Memory B cell (primary cell): Measurements from ENCODE around the gene MGRN1.

Source experiments
- ATAC-seq: fragments of 150-1000 bp; cut with Tn5 transposase; 2 replicates; pipeline ENCODE4 v1.10.0; 2021; ENCODE audit warnings: low read depth, mild to moderate bottlenecking, moderate library complexity
- DNase-seq, 2 donors: peaks; one replicate each; pipeline ENCODE4 v3.0.0; 2022; ENCODE audit warnings: low spot score in 2 of 2
- H3K27ac Mint-ChIP-seq: one replicate; pipeline ENCODE4 v1.8.0; 2022; ENCODE audit warnings: mild to moderate bottlenecking, moderate library complexity, mixed read lengths
- H3K27me3 Mint-ChIP-seq: one replicate; pipeline ENCODE4 v1.8.0; 2022; ENCODE audit warnings: mixed read lengths
- H3K36me3 Mint-ChIP-seq: one replicate; pipeline ENCODE4 v1.8.0; 2022; ENCODE audit warnings: mild to moderate bottlenecking, mixed read lengths
- H3K4me1 Mint-ChIP-seq: one replicate; pipeline ENCODE4 v1.8.0; 2022; ENCODE audit warnings: mixed read lengths
- H3K4me3 Mint-ChIP-seq: one replicate; pipeline ENCODE4 v1.8.0; 2022; ENCODE audit warnings: mild to moderate bottlenecking, moderate library complexity, mixed read lengths
- H3K9me3 Mint-ChIP-seq: one replicate; pipeline ENCODE4 v1.8.0; 2022; ENCODE audit warnings: mixed read lengths

MGRN1 gene

DNA sequence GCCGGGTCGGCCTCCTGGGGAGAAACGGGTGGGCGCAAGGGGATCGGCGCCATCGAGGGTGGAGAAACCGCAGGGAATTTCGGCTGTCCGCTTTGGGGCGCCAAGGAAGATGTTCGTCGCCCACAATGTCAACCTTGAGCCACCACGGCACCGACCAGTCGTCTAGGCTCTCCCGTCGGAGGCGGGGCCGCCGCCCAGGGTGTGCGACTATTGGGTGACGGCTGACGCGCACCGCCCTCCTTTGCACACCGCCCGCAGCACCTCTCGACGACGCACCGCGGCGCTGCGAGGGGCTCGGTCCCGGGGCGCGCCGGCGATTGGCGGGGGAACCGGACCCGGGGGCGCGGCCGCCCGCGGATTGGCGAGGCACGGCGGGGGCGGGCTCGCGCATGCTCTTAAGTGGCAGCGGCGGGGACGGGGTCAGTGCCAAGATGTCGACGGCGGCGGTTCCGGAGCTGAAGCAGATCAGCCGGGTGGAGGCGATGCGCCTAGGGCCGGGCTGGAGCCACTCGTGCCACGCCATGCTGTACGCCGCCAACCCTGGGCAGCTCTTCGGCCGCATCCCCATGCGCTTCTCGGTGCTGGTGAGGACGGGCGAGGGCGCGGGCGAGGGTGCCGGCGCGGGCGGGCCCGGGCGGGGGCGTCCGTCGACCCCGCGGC is 68.8 kb downstream of the MGRN1 start, which contains the start of gene NUDT16L1:
Gene NUDT16L1 (plus strand): TSS at position 267 of the 660 bp plus-strand sequence. CDS start 165 bp downstream, at position 432.
- Mint-ChIP-seq H3K4me3 (peak within 1 kb of the TSS; percentile 89), H3K36me3 (peaks cover 3% of the 10 kb centered on the region)
- ATAC-seq, result peak; percentile 89

DNA sequence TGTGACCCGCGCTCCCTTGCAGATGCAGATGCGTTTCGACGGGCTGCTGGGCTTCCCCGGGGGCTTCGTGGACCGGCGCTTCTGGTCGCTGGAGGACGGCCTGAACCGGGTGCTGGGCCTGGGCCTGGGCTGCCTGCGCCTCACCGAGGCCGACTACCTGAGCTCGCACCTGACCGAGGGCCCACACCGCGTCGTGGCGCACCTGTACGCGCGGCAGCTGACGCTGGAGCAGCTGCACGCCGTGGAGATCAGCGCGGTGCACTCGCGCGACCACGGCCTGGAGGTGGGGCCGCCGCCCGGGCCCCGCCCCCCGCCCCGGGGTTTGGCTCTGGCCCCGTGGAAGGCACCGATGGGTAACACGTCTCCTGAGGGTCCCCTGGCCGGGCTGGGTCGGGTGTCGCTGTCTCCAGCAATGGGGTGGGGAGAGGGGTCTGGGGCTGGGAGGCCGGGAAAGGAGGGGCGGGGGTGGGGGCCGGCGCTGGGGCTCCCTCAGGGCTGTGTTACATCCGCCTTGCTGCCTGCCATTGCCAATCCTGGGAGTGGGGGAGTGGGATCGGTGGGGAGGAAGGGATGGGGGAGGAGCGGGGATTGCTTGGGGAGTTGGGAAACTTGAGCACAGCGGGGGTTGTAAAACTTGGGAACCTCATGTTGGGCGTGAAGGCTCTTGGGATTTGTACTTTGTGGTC is 69.5 kb downstream of the MGRN1 start:
- ATAC-seq (peak; percentile 41), DNase-seq (peak in 1 of 2 donors; percentile 32)
- no peaks in the 10 kb centered on the region for H3K9me3 Mint-ChIP-seq
- peak overlapping the region; percentile 75 for H3K4me3 Mint-ChIP-seq
- H3K36me3 Mint-ChIP-seq, result peaks cover 3% of the 10 kb centered on the region
- H3K27ac Mint-ChIP-seq, result peak overlapping the region; percentile 79
- peaks cover 11% of the 10 kb centered on the region for H3K4me1 Mint-ChIP-seq
- H3K27me3 Mint-ChIP-seq, result no peaks in the 10 kb centered on the region

More for the DNA sequence above, 68.8 kb downstream of the MGRN1 start, which contains the start of gene NUDT16L1:
- no peaks in the 10 kb centered on the region for H3K27me3 Mint-ChIP-seq
- peak; percentile 94 to 98 for DNase-seq
- no peaks in the 10 kb centered on the region for H3K9me3 Mint-ChIP-seq
- H3K27ac Mint-ChIP-seq, result peak within 1 kb of the TSS; percentile 79
- H3K4me1 Mint-ChIP-seq, result peaks cover 11% of the 10 kb centered on the region

DNA sequence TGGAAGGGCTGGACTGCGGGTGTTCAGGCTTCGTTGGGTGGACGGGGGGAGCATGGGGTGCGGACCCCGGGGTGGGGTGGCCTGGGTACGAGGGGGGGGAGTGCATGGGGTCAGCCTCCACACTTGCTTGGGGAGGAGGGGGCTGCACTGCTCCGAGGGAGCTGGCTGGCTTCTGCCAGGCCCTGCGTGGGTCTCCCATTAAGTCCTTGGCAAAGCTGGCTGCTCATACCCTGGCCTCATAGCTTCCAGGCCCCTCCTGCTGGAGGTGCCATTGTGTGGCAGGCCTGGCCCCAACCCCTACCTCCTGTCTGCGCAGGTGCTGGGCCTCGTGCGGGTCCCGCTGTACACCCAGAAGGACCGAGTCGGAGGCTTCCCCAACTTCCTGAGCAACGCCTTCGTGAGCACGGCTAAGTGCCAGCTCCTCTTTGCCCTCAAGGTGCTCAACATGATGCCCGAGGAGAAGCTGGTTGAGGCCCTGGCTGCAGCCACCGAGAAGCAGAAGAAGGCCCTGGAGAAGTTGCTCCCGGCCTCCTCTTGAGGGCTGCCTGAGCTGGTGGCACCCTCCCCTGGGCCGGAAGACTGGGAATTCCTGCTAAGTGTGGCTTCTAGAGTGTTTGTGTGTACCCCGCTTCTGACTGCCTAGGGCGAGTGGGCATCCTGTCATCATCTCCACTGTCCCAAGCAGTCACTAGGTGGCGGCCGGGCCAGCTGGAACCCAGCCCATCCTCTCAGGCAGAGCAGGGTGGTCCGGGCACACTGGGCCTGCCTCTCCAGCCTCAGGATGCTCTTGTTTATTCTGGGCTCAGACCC is 70.2 kb downstream of the MGRN1 start:
- Mint-ChIP-seq H3K4me3 (peak overlapping the region; percentile 75), H3K9me3 (no peaks in the 10 kb centered on the region), H3K27me3 (no peaks in the 10 kb centered on the region), H3K4me1 (peaks cover 11% of the 10 kb centered on the region), H3K36me3 (peaks cover 3% of the 10 kb centered on the region), H3K27ac (peak overlapping the region; percentile 79)
- ATAC-seq (no peak), DNase-seq (no peak)

DNA sequence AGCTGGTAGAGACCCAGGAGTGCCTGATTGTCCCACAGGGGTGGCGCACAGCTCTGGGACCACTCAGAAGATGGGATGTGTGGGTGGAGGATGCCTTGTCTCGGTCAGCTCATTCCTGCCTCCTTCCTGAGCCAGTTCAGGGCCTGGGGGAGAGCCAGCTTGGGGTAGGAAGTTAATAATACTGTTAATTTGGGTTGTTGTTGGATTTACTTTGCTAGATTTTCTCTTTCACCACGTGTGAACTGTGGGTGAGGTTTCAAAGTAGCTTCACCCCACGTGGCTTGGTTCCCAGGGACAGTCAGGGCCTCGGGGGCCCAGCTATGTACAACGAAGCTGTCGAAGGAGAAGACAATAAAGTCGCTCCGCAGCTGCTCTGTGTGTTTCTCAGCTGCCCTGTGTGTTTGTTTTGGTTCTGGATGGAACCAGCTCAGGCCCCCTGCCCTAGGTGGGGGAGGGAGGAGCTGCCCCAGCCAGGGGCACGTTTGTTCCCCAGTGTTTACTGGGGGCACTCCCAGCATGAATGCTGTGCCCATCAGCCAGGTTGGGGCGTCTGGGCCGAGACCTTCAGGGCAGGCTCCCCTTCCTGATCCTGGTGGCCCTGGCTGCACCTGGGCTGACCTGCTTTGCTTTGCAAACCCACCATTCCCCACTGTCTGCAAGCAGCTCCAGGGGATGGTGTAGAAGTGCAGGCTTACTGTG is 71.0 kb downstream of the MGRN1 start:
- H3K36me3 Mint-ChIP-seq, result peaks cover 1% of the 10 kb centered on the region
- H3K27me3 Mint-ChIP-seq, result no peaks in the 10 kb centered on the region
- peaks cover 9% of the 10 kb centered on the region for H3K4me1 Mint-ChIP-seq
- no peaks in the 10 kb centered on the region for H3K9me3 Mint-ChIP-seq
- DNase-seq (no peak), ATAC-seq (no peak)
- peak overlapping the region; percentile 75 for H3K4me3 Mint-ChIP-seq
- H3K27ac Mint-ChIP-seq, result peak overlapping the region; percentile 55

DNA sequence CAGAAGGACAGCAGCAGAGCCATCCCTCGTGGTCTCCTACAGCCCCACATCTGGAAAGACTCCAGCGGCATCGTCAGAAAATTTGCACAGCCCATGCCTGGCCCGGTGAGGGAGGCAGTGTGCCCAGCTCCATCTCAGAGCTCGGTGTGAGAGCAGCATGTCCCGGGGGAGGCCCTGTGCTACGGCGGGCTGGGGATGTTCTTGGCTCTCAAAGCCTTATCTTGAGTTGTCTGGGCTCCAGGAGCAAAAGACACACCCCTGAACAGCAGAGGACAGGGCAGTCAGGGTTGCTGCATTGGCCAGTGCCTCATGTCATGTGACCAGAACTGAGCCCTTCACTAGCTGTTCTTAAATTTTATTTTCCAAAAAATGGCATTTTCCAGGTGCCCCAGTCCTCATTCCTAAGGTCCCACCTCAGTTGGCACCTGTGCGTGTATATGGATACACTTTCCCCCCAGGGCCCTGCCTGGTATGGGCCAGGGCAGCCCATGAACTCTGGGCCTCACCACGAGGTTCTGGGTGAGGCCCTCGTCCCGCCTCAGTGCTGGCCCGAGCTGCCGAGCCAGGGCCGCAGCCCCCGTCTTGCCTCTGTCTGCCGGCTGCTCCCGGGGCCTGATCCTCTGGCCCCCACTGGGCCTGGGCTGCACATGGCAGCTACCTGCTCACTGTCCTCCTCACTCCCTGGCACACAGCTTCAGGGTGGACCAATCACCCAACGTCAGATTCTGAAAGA is 71.7 kb downstream of the MGRN1 start:
- ATAC-seq (no peak), DNase-seq (no peak)
- H3K4me1 Mint-ChIP-seq, result peaks cover 9% of the 10 kb centered on the region
- H3K27ac Mint-ChIP-seq, result no peak overlapping the region
- H3K9me3 Mint-ChIP-seq, result no peaks in the 10 kb centered on the region
- H3K36me3 Mint-ChIP-seq, result peaks cover 1% of the 10 kb centered on the region
- no peaks in the 10 kb centered on the region for H3K27me3 Mint-ChIP-seq
- H3K4me3 Mint-ChIP-seq, result no peak overlapping the region

DNA sequence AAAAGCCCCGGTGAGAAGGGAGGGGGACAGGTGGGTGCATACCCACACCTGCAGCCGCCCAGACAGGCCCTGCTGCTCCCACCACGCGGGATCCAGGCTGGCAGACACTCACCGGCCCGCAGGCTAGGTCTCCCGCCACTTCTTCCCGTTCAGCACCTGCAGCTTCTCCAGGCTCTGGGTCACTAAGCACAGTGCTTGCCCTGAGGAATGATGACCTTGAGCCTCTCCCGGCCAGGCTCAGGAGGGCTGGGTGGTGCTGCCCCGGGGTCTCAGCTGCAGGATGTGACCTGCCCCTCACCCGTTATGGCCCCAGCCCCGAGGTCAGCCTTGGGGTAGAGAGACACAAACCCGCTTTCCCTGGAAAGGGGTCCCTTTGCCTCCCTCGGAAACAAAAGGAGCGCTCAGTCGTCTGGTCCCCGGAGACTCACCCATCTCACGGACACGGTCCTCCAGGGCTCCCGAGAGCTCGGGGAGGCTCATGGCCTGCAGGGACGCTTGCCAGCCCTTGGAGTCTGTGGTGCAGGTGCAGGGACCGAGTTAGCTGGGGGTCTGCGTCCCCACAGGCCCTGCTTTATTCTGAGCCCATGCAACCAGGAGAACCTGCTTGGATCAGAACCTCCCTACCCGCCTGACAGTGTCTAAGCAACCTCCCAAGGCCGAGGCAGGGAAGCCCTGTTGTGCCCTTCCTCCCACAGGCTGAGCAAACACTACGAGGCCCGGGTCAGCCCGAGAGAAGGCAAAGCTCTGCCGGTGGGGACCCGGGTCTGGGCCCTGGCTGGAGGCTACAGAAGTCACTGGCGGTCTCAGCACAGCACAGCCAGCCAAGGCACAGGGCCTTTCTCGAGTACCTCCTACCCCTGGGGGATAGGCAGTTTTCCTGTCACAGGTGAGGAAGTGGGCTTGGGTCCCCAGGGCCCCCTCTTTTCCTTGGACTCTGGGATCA is 72.5 kb downstream of the MGRN1 start:
- H3K27ac Mint-ChIP-seq, result no peak overlapping the region
- no peaks in the 10 kb centered on the region for H3K9me3 Mint-ChIP-seq
- DNase-seq (no peak), ATAC-seq (no peak)
- no peak overlapping the region for H3K4me3 Mint-ChIP-seq
- H3K27me3 Mint-ChIP-seq, result no peaks in the 10 kb centered on the region
- H3K4me1 Mint-ChIP-seq, result peaks cover 9% of the 10 kb centered on the region
- peaks cover 1% of the 10 kb centered on the region for H3K36me3 Mint-ChIP-seq

DNA sequence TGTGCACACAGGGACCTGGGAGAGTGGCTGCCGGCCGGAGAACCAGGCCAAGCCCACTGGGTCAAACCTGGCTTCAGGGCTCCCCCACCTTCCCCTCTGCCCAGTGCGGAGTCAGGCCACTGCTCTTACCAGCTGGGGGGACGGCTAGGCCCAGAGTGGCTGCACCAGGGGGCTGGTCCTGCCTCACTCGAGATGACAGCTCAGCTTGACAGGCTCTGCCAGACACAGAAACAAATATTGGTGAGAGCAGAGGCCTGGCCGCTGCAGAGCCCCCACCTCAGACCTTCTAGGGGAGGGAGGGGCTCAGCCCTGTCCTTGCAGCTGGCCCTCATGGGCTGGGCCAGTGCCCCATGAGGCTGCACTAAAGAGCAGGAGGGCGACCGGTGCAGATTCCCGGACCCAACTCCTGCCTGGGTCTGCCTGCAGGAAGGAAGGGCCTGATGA is 73.2 kb downstream of the MGRN1 start:
- no peak overlapping the region for H3K4me3 Mint-ChIP-seq
- peaks cover 1% of the 10 kb centered on the region for H3K36me3 Mint-ChIP-seq
- no peak overlapping the region for H3K27ac Mint-ChIP-seq
- H3K27me3 Mint-ChIP-seq, result no peaks in the 10 kb centered on the region
- ATAC-seq (no peak), DNase-seq (no peak)
- peaks cover 4% of the 10 kb centered on the region for H3K4me1 Mint-ChIP-seq
- no peaks in the 10 kb centered on the region for H3K9me3 Mint-ChIP-seq

DNA sequence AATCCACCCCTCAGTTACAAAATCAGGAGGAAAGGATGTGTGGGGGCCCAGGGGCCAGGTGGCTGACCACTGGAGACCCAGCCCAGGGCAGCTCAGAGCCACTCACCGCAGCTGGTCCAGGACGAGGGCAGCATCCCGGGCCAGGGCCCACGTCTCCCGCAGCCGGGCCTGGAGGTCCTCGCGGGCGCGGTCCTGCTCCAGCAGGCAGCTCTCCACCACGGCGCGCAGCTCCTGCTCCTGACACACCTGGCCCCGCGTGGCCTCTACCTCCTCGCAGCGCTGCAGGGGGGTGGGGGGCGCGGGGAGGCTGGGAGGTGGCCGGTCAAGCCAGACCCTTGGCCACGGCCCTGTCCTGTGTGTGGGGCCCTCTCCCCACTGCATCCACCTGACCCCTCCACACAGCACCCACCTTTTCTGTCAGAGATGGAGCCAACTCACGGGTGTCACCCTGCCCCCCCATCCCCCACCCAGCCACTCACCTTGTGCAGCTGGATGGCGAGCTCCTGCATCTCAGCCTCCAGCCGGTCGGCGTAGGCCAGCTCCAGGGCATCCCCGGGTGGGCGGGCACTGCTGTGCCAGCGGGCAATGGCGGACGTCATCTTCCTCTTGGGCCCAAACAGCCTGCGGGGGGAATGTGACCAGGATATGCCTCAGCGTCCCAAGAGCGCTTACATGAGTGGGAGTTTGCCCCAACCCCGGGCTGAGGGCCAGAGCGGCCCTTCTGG is 73.9 kb downstream of the MGRN1 start:
- no peak overlapping the region for H3K4me3 Mint-ChIP-seq
- H3K9me3 Mint-ChIP-seq, result no peaks in the 10 kb centered on the region
- peaks cover 1% of the 10 kb centered on the region for H3K36me3 Mint-ChIP-seq
- no peak overlapping the region for H3K27ac Mint-ChIP-seq
- peaks cover 4% of the 10 kb centered on the region for H3K4me1 Mint-ChIP-seq
- H3K27me3 Mint-ChIP-seq, result no peaks in the 10 kb centered on the region
- DNase-seq (no peak), ATAC-seq (no peak)

DNA sequence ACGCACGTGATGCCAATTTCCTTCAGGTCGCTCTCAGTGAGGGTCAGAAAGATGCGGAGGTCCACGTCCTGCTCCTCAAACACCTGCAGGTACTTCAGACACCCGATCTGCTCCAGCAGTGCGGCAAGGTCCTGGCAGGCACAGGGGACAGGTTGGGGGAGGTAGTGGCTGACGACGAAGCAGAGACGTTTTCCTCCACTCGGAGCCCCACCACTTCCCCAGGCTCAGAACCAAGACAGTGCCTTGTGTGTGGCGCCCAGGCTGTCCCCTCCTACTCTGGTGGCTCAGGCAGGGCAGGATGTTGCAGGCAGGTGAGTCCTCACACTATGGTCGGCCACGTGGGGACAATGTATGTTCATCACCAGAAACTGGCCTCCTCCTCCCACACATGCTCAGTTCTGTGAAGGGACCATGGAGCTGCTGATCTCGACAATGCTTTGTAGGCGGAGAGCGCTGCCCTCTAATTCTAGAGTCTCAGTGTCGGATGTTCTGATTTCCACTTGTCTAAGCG is 74.5 kb downstream of the MGRN1 start:
- Mint-ChIP-seq H3K36me3 (peaks cover 1% of the 10 kb centered on the region), H3K4me3 (no peak overlapping the region), H3K27ac (no peak overlapping the region), H3K4me1 (peaks cover 4% of the 10 kb centered on the region), H3K27me3 (no peaks in the 10 kb centered on the region), H3K9me3 (no peaks in the 10 kb centered on the region)
- ATAC-seq (no peak), DNase-seq (no peak)

DNA sequence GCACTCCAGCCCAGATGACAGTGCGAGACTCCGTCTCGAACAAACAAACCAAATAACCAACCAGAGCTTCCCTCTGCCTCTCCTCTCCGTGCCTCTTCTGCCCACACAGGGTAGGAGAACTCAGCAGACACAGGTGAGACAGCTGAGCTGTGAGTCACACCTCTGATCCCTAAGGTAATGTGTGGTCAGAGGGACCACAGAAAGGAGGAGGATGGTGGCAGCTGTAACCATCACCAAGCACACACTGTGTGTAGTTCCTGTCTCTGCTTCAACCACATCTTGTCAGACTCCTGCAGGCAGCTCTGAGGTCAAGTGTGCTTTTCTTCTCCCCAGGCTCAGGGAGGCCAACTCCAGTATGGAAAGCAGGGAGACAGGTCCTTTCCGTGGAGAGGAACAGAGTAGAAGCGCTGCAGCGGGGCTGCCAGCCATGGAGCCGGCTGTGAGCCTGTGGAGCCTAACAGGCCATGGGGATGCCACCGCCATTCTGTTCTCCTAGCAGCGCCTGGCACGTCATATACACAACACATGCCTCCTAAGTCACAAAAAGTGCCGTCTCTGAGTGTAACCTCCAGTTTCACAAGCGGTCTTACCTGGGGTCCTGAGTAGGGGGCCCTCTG is 75.9 kb downstream of the MGRN1 start:
- no peak for ATAC-seq
- Mint-ChIP-seq H3K27ac (no peak overlapping the region), H3K4me1 (peaks cover under 1% of the 10 kb centered on the region), H3K4me3 (no peak overlapping the region), H3K27me3 (no peaks in the 10 kb centered on the region), H3K36me3 (peaks cover 5% of the 10 kb centered on the region), H3K9me3 (no peaks in the 10 kb centered on the region)
- DNase-seq, result no peak

DNA sequence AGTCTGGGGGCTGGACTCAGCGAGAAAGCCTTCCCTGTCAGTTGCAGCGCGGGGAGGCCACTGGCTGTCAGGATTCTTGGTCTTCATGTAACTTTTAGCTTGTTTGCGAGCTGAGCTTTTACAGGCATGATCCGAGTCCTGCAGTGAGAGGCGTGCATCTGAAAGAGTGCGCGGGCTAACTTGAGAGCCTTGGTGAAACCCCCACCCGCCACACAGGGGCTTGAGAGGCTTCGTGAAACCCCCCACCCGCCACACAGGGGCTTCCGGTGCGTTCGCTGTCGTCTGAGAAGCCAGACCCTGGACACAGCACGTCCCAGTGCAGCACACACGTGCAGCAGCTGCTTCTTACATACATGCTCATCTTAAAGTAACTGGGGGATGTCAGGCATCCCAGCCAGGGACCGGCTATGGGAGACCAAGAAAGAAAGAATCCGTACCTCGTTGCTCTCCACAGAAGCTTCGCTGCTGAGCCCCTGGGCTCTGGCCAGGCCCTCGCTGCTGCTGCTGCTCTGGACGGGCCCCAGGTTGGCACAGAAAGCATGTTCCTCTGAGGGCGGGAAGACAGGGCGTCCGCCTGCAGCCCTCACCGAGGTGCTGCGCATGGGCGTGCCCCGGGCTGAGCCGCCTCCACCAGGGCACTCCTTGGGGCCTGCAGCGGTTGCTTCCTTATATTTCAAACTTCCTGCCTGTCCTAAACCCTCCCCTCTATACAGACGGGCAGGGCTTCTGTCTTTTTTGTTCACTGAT is 76.5 kb downstream of the MGRN1 start:
- DNase-seq (no peak), ATAC-seq (no peak)
- Mint-ChIP-seq H3K36me3 (peaks cover 5% of the 10 kb centered on the region), H3K27me3 (no peaks in the 10 kb centered on the region), H3K27ac (no peak overlapping the region), H3K4me1 (no peaks in the 10 kb centered on the region), H3K4me3 (no peak overlapping the region), H3K9me3 (no peaks in the 10 kb centered on the region)
